ELF-1 (cell line): ENCODE data around the gene CENPN.

Experiments
- DNase-seq: peaks from one replicate; pipeline ENCODE4 v3.0.0-alpha.2; 2016; ENCODE audit warnings: low read depth, low spot score

CENPN gene

DNA sequence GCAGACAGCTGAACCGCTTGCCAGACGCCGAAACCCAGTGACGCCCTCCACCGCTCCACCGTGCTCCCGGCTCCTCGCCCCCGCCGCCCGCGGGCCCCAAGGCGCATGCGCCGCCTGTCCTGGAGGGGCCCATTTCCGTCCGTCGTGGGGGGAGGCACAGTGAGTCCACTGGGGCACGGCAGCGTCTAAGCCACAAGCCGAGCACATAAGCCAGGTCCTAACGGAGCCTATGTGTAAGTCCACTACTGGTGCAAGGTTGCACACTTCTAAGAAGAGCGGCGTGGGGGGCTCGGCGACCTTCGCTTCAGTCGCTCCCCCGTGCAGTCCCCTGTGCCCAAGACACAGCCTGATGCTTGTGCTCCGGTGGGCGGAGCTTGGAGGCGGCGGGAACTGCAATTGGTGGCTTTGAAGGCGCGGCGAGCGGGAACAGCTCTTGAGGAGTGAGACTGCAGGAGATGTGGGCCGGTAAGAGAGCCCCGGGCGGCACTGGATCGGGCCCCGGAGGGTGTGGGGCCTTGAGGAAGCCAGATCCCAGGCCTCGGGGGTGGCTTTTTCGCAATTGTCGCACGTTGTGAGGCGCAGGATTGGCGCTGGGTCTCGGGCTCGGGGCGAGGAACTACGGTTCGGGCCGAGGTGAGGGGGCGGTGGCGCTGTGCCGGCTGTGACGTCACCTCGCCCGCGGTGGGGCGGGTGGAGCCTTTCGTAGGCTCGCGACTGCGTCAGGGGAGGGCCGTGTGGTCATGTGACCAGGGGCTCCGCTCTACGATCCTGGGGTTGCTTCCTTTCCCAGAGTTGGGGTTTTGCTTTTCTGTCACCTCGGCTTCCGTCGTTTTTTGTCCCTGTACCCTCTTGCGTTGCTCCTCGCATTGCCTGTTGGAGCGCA is at the start of gene CENPN, which contains the start of gene CMC2:
Gene CENPN (plus strand): TSS at position 402 of the 883 bp plus-strand sequence. CDS start 4,726 bp downstream, outside the sequence.
Gene CMC2 (minus strand): TSS at position 73 of the 883 bp plus-strand sequence. CDS start 9,491 bp downstream, outside the sequence.
- DNase-seq, result peak; percentile 99

DNA sequence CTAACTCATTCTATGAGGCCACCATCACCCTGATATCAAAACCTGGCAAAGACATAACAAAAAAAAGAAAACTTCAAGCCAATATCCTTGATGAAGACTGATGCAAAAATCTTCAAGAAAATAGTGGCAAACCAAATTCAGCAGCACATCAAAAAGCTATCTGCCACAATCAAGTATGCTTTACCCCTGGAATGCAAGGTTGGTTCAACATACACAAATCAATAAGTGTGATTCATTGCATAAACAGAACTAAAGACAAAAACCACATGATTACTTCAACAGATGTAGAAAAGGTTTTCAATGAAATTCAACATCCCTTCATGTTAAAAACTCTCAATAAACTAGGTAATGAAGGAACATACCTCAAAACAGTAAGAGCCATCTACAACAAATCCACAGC is 48.7 kb upstream of the CENPN start:
- no peak for DNase-seq

DNA sequence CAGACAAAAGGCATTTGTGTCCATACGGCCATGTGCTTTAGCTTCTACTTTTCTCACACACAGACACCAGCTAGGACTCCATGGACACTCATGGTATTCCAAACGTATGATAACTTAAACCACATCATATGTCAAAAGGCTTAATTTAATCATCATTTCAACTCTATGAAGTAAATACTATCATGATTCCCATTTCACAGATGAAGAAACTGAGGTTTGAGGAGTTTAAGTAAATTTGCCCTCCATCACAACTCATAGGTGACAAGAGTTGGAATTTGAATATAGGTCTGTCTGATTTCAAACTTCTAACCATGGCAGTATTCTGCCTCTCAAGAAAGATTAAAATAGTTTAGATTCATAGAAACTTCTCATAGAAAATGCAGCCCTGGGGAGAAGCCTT is 44.1 kb upstream of the CENPN start:
- DNase-seq, result no peak

DNA sequence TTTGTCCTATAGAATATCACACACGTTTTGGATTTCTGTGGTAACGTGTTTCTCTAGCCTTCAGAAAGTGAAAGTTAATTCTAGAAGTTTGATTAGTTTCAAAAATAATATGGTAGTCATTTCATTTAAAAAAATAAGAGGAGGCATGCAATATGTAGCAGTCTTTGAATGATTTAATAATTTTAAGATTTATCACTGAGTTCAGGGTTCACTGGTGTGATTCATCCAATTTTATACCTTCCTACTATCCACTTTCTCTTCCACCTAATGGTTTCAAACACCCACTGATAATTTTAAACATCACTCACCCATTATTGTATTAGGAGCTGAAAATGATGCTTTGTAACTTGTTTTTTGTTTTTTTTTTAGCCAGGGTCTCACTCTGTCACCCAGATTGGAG is 42.7 kb upstream of the CENPN start:
- no peak for DNase-seq

DNA sequence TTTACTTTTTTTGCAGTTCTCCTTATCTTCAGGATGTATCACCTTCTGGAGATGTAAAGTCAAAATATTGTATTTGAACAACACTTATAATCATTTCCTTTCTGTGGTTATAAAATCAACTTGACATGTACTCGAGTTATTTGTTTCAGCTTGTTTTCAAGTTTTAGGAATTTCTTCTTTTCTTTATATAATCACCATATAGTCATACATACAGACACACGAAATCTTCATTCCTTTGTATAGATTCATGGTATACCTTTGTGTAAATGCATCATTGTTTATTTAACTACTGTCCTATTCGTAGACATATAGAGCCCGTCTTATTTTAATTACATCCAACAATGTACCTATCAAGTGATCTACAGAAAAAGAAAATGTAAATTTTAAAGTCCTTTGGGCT is 40.4 kb upstream of the CENPN start:
- DNase-seq, result no peak

DNA sequence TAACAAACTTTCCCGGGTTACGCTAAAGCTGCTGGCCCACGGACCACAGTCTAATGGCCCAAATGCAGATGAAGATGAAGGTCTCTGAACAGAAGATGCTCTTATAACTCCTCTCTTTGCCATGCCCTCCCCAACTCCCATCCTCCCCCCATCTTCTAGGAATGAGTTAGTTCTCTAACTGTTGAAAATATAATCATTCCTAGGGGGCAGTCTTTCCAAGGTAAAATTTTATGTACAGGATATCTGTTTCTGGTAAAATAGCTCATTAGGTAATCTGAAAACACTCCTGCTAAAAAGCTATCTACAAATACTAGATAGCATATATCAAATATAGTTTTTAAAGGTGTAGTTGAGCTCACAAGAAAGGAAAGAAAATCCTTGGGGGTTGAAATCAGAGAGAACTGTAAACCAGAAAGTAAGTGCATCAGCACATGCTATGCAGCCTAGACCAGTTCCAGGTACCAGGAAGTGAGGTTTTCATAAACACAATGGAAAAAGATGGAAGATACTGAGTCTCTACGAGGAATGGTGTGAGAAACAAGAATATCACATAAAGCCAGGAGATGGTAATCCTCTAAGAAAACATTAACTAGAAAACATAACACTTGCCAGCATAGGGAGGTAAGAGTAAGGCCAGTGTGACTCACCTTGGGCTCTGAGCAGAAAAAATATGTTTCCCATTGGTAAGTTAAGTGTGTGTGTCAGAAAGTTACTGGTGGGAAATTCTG is 38.5 kb upstream of the CENPN start:
- DNase-seq, result no peak

DNA sequence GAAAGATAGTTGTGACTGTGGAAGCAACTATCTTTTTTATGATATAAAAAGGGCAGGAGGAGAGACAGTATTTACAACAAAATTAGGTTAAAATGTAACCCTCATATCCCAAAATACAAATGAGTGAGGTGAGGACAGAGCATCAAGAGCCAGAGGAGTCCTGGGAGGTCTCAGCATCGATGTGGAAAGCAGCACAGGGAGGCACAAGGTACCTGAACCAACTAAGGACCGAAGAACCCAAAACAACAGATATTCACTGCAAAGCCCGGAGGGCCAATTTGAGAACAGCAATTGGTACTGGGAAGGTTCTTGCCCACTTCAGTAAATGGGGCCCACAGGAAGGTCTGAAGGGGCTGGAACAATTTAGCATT is 37.9 kb upstream of the CENPN start:
- DNase-seq, result no peak

- DNase-seq, result no peak
Measured at GRCh38 chr16:80971819-80972218, 35.2 kb upstream of the CENPN start.

- DNase-seq, result no peak
Measured at GRCh38 chr16:80972611-80973010, 34.4 kb upstream of the CENPN start.

- DNase-seq, result no peak
Measured at GRCh38 chr16:80973991-80974390, 33.0 kb upstream of the CENPN start.

- no peak for DNase-seq
Measured at GRCh38 chr16:80974649-80975376, 32.2 kb upstream of the CENPN start.

GRCh38 chr16:80976946-80977345 is 30.1 kb upstream of the CENPN start:
- no peak for DNase-seq

GRCh38 chr16:80981103-80981502 is 25.9 kb upstream of the CENPN start:
- no peak for DNase-seq

GRCh38 chr16:80982646-80983045 is 24.4 kb upstream of the CENPN start:
- DNase-seq, result no peak

GRCh38 chr16:80984124-80984892 is 22.7 kb upstream of the CENPN start:
- no peak for DNase-seq

DNA sequence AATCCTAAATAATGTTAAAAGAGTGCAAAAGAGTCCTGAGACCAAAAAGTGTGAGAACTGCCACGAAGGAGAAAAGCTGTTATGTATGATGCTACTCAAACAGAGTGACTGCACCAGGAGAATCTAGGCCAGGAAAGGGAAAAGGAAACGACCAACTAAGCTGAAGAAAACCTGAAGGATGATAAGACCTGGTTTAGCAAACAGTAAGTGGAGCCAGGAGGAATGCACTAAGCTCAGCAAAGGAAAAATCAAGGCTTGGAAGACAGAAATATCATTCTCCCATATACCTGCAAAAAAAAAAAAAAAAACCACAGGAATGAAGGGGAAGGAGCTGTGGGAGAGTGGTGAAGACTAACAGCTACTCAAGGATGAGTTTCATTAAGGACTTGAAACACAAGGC is 21.4 kb upstream of the CENPN start:
- DNase-seq, result no peak

DNA sequence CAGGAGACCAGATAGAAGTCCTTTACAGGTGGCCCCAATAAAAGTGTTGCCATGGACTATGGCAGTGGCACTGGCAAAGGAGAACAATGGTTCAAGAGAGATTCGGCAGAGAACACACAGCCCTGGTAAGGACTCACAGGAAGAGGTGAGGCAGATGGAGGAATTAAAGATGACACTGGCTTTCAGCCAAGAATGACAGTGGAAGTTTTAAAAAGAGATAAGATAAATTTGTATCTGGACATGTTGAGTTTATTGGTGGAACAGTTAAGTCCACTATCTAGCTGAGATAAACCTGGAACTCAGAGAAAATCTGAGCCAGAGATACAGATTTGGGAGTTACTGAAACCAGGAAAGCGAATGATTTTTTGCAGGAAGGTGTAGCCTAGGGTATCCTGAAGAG is 20.5 kb upstream of the CENPN start:
- DNase-seq, result no peak

DNA sequence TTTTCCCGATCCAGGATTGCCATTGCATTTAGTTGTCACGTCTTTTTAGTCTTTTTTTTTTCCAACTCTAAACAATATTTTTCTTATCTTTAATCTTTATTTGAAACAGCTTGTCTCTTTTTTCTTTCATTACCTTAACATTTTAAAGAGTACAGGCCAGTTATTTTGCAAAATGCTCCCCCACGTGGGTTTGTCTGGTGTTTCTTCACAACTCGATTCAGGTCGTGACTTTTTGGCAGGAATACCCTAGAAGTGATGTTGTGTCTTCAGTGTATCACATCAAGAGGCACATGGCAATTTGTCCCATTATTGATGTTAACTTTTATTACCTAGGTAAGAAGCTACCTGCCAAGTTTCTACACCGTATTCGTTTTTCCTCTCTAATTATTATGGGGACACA is 18.3 kb upstream of the CENPN start:
- DNase-seq, result no peak

DNA sequence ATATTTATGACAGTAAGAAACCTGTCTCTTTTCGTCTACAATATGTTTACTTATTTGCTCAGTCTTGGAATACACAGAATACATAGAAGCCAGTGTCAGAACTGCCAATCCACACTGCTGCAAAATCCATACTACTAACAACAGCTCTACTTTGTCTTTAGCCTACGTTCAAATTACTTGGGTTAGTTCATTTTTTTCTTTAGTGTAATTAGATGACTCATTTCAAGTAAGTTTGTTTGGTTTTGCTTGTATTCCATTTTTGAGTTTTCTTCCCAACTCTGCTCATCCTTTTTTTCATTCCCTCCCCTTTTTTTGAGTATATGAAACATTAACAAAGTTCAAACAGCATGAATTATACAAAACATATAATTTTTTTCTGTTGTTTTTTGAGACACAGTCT is 17.2 kb upstream of the CENPN start:
- DNase-seq, result no peak

DNA sequence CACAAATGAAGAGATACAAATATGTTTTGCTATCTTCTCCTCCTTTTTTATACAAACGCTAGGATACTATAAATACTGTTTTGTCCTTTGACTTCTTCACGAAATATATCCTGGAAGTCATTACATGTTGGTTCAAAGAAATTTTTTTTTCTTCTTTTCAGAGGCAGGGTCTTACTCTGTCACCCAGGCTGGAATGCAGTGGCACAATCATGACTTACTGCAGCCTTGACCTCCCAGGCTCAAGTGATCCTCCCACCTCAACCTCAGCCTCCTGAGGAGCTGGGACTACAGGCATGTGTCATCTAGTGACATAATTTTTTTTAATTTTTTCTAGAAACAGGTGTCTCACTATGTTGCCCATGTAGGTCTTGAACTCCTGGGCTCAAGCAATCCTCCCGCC is 16.4 kb upstream of the CENPN start:
- DNase-seq, result no peak

- no peak for DNase-seq
Measured at GRCh38 chr16:80990978-80991377, 16.0 kb upstream of the CENPN start.
